ENCODE data around the gene BCLAF3.

The BCLAF3 gene

GRCh38 chrX:19966056-19966455 lies 24.8 kb downstream of the BCLAF3 start:
- DNase-seq (ENCODE audit: low read depth): no peak

- no peak for DNase-seq (ENCODE audit: low read depth)
Observed at GRCh38 chrX:19964017-19964710, 26.7 kb downstream of the BCLAF3 start.

- no peak for DNase-seq (ENCODE audit: low read depth)
Observed at GRCh38 chrX:19960913-19961312, 29.9 kb downstream of the BCLAF3 start.

- no peak for DNase-seq (ENCODE audit: low read depth)
Observed at GRCh38 chrX:19958552-19959486, 32.0 kb downstream of the BCLAF3 start.

GRCh38 chrX:19956923-19957322 lies 33.9 kb downstream of the BCLAF3 start:
- no peak for DNase-seq (ENCODE audit: low read depth)

GRCh38 chrX:19956306-19956705 lies 34.6 kb downstream of the BCLAF3 start:
- no peak for DNase-seq (ENCODE audit: low read depth)

GRCh38 chrX:19955306-19955705 lies 35.6 kb downstream of the BCLAF3 start:
- no peak for DNase-seq (ENCODE audit: low read depth)

GRCh38 chrX:19954335-19955096 lies 36.3 kb downstream of the BCLAF3 start:
- DNase-seq (ENCODE audit: low read depth): no peak

GRCh38 chrX:19953145-19953544 lies 37.7 kb downstream of the BCLAF3 start:
- no peak for DNase-seq (ENCODE audit: low read depth)

- no peak for DNase-seq (ENCODE audit: low read depth)
Observed at GRCh38 chrX:19949340-19949739, 41.5 kb downstream of the BCLAF3 start.

GRCh38 chrX:19947612-19948011 lies 43.2 kb downstream of the BCLAF3 start:
- no peak for DNase-seq (ENCODE audit: low read depth)
